Suppressor macrophage treated with lipopolysaccharide for 4 hours (primary cell): ENCODE results near the gene UBR3.
"Not testable (repeated sequence)": the region's sequence is repeated elsewhere in the genome, so short reads cannot be mapped to it uniquely, and the experiment has no call there.

Source experiments
- DNase-seq: peaks from one replicate; pipeline ENCODE4 v3.0.0-alpha.2; 2020

Gene UBR3

GRCh38 chr2:170119326-170119725 is 292.1 kb downstream of the UBR3 start:
- DNase-seq, result not testable (repeated sequence)

GRCh38 chr2:170121689-170122088 is 294.4 kb downstream of the UBR3 start:
- no peak for DNase-seq

- no peak for DNase-seq
These were observed 295.8 kb downstream of the UBR3 start for GRCh38 chr2:170122883-170123547.

GRCh38 chr2:170123593-170123992 is 296.3 kb downstream of the UBR3 start:
- DNase-seq, result no peak

GRCh38 chr2:170126138-170126728 is 299.0 kb downstream of the UBR3 start:
- DNase-seq, result not testable (repeated sequence)
